NCI-H1436 treated with DMSO at 0.1 percent for 48 hours (cell line): ENCODE data around the gene WWC2.
"Not testable (repeated sequence)": the region's sequence is repeated elsewhere in the genome, so short reads cannot be mapped to it uniquely, and the experiment has no call there.

Experiments used
- DNase-seq: peaks from one replicate; lab custom pipeline; 2025; lab: John Stamatoyannopoulos, UW

Gene WWC2

DNA sequence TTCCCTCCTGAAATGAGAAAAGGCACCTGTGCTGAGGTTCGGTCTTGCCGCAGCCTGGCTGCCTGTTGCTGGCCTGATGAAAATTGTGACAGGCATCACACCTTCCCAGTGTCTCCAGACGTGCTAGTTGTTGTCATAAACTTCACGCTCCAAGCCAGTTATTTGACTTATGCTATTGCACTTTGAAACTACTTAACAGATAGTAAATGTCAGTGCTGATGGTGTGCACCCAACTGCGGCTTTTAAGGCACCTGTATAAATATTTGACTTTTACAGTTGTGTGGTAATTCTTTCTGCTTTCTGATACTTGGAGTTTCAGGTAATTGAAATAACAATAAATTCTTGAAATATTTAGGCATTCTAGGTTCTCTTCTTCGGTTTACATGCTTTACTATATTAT is 1.8 kb downstream of the WWC2 start:
- no peak for DNase-seq

DNA sequence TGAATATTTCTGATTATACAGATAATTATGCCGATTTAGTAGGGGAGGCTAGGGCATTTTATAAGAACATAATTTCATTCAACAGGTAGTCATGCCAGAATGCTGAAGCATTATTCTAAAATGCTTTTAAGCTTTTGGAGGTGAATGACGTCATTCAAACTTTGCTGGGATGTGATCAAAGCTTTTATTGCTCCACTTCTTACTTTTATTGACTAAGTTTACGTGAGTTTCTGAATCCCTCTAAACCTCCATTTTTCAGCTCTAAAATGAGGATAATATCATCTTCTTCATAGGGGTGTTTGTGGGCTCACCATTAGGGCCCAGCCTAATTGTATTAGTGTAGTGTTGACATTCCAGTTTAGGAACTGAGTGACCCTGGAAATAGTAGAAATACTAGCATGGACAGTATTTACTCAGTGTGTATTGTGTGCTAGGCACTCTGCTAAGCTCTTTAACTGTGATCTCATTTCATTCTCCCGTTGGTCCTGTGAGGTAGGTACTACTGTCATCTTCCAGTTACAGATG is 3.0 kb downstream of the WWC2 start:
- no peak for DNase-seq

DNA sequence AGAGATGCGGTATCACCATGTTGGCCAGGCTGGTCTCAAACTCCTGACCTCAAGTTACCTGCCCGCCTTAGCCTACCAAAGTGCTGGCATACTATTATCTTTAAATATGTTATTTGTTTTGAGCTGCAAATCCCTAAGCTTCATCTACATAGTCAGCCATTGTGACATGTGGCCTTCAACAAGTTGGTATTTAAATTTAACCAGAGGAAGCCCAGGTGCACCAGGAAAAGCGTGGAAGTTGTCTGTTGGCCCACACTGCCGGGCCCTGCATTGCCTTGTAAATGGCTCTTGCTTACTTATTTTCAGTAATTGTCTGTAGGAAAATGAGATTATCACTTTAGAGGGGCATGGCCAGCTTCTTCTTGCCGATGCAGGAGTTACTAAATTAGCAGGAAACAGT is 6.0 kb downstream of the WWC2 start:
- DNase-seq, result no peak

DNA sequence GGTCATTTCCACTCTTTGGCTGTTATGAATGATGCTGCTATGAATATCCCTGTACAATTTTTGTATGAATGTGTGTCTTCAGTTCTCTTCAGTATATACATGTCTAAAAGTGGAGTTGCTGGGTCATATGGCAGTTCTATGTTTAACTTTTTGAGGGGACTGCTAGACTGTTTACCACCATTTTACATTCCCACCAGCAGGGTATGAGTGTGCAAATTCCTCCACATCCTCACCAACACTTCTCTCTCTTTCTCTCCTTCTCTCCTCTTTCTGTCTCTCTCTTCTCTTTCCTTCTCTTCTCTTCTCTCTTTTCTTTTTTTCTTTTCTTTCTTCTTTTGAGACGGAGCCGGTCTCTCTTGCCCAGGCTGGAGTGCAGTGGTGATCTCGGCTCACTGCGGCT is 7.8 kb downstream of the WWC2 start:
- no peak for DNase-seq

DNA sequence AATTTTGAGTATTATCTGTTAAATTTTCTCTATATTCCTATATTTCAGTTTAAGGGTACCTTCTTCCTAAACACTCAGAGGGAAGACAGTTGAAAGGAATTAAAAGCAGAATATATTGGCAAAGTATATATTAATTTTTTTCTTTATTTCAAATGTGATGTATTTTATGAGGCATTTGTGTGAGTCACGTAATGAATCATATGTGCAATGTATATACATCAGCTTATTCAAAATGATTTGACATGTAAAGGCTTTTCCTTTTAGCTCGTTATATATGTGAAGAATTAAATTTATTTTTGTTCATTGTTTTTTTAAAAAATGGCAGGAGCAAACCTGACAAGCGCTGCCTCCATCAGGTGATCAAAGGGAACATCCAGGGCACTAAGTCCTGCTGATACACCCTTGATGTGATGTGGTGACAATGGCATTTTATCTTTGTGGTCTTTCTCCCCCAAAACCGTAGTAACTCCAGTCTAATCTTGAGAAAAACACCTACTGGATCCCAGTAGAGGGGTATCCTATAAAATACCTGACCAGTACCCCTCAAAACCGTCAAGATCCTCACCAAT is 8.9 kb downstream of the WWC2 start:
- no peak for DNase-seq

DNA sequence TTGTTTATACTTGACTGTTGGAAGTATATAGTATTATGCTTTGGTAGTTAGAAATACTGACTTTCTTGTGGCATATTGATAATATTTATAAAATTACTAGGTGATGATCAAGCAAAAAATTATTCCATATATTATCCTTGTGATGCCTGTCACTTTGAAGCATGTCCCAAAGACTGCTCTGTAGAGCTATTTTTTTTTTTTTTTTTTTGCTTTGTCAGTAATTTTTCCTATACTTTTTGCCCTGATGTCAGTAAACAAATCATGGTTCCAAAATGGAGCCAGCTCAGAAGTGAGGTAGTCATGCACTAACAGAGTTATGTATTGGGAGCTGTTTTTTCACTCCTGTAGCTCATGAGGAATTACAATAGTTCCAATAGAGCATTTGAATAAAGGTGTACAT is 11.2 kb downstream of the WWC2 start:
- DNase-seq, result no peak

DNA sequence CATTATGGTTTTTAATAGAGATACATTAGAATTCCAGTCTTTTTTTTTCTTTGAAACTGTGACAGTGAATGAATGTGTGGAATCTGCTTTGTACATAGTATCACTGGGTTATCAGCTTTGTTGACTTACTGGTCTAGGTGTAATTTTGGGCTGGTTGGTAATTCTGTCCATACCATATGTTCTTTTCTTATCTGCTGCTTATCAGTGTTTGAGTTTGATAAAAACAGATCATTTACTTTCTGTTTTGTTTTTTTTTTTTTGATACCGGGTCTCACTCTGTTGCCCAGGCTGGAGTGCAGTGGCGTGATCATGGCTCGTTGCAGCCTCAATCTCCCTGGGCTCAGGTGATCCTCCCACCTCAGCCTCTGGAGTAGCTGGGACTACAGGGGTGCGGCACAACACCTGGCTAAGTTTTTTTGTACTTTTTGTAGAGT is 12.4 kb downstream of the WWC2 start:
- DNase-seq, result no peak

DNA sequence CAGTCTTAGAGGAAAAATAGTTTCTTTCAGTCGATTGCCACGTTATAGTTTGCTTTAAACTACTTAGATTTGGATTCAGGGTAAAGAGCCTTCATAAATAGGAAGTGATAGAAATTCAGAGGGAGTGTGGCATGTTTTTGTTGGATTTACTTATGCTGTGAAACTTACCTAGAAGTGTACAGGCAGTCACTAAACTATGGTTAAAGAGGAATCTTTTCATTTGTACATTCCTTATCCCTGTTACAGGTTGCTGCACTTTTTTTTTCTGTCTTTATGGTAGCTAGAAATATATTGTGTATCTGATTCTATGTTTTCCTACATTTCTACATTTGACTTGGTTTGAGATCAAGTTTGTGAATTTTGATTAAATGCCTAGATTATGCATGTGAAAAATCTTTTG is 19.1 kb downstream of the WWC2 start:
- DNase-seq, result no peak

DNA sequence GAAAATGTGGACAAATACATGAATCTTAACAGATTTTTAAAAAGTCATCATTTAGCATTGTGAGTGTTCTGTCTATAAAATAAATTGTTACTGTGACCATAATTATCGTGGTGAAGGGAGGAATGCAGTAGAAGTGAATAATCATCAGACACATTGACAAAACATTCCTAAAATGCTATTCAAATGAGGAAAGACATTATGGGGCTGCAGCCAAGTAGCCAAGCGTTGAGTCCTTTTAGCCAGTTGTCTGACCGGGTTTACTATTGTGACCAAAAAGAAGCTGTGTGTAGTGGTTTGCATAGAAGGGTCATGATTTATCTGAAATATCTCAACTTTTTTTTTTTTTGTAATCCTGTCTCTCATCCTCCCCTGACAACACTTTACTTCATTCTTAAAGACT is 19.5 kb downstream of the WWC2 start:
- no peak for DNase-seq

DNA sequence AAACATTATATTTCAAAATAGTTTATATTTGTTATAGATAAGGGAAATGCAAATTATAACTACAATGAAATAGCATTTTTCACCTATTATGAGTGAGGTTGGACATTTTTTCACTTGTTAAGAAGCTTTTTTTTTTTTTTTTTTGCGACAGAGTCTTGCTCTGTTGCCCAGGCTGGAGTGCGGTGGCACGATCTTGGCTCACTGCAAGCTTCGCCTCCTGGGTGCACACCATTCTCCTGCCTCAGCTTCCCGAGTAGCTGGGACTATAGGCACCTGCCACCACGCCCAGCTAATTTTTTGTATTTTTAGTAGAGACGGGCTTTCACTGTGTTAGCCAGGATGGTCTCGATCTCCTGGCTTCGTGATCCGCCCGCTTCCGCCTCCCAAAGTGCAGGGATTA is 22.6 kb downstream of the WWC2 start:
- DNase-seq, result not testable (repeated sequence)

DNA sequence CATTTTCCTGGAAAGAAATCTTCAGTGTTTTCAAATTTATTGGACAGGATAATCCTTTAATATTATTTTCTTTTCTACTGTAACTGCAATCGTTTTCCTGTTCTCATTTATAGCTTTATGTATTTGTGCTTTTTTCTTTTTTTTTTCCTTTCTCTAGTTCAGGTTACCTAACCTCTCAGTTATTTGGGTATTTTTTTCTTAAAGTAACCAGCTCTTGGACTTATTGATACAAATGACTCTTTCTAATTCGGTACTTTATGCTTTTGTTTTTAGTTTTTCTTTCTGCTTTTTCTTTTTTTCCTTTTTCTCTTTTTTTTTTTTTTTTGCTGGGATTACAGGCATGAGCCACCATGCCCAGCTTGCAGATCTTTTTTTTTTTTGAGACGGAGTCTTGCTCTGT is 25.2 kb downstream of the WWC2 start:
- no peak for DNase-seq

DNA sequence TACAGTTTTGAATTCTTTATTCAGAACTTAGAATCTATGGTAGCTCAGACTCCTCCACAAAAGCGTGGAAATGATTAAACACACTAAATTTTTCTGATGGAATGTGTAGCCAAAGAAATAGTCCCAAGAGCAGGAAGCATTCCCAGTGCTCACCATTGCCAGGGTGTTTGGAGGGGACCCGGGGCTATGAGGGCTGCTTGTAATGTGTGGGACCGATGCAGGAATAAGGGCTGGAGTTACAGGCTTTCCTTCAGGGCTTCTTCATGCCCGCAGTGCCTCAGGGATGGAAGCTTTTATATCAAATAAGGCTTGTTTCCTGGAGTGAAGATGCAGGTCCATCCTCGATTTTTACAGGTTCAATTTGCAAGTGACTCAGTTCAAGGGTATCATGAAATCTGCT is 25.8 kb downstream of the WWC2 start:
- no peak for DNase-seq

DNA sequence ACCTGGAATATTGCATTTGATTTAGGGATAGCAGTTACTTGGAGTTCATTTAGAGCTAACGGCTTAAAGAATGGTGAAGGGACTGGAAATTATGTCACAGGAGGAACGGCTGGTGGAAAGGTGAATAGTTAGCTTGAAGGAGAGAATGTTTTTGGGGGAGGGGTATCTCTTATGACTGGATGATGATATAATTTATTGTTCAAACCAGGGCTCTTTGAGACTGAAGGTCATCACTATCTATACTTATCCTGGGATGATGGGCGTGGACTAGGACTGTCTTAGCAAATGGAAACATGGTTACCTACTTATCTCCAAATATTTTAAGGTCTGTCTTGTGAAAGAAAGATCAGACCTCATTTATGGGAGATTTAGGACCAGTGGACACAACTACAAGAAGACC is 30.1 kb downstream of the WWC2 start:
- no peak for DNase-seq

DNA sequence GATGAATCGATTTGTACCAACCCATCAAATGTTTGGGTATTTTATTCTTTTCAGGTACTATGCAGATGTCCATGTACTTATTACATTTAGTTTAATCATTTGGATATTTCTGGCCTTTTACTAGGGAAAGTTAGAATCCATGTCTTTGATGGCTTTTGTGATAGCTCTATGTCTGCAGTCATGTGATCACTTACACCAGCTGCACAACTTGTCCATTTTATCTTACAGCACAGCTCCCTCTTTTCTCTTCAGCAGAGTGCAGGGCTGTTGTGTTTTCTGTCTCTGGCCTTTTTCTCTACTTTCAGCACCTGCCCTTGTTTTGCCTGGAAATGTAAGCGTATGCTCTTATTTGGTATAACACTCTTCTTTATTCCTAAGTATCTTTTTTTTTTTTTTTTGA is 30.6 kb downstream of the WWC2 start:
- DNase-seq, result no peak

DNA sequence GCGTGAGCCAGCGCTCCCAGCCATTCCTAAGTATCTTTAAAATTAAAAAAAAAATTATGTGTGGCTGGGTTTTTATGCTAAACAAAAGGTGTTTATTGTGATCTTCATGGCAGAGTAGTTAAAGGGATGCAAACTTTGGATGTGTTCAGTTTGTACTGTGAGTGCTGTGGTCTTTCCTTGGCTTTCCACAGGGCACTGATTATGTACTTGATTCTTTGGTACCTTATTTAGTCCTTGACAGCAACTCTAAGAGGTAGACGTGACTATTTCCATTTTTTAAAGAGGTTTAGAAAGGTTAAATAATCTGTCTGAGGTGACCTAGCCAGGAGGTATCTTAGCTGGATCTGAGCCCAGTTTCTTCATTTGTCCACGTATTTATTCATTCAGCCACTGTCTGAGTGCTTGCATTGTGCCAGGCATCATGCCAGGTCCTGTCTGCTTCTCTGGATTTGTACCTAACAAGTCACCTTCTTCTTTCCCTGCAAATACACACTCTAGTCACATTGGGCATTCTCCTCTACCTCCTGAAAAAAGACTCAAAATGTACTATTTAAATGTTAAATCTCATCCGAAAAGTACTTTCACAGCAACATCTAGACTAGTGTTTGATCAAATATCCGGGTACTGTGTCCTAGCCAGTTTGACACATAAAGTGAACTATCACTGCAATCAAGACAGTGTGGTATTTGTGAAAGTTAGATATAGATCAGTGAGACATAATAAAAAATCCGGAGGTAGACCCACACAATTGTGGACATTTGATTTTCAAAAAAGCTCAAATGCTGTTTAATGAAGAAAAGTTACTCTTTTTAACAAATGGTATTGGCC is 31.5 kb downstream of the WWC2 start:
- no peak for DNase-seq

DNA sequence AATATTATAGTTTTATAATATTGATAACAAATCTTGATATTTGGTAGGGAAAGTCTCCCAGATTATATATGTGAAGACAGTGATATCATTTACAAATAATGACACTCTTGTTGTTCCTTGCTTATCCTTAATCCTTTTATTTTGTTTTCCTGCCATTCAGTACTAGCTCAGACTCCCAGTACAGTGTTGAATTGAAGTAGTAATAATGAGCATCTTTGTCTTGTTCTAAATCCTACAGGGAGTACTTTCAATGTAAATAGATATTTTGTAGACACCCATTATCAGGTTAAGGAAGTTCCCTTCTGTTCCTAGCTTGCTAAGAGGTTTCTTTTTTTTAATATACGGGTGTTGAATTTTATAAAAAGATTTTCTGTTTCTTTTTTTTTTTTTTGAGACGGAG is 33.0 kb downstream of the WWC2 start:
- no peak for DNase-seq

DNA sequence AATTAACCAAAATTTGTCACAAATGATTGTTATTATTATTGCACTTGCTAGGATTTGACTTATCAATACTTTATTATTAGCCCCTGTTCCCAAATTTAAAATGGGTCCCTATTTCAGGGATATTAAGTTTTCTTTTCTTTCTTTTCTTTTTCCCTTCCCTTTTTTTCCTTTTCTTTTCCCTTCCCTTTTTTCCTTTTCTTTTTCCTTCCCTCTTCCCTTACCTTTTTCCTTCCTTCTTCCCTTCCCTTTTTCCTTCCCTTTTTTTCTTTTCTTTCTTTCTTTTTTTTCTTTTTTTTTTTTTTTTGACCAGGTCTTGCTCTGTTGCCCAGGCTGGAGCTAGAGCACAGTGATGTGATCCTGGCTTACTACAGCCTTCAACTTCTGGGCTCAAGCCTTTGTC is 33.8 kb downstream of the WWC2 start:
- DNase-seq, result no peak

DNA sequence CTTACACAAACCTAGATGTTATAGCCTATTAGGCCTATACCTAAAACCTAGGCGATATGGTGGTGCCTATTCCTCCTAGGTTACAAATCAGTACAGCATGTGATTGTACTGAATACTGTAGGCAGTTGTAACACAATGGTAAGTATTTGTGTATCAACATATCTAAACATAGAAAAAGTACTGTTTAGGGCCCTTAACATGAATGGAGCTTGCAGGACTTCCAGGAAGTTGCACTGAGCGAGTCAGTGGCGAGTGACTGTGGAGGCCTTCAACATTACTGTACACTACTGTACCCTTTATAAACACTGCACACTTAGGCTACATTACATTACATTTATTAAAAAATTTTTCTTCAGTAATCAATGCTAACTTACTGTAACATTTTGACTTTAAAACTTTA is 37.8 kb downstream of the WWC2 start:
- no peak for DNase-seq

DNA sequence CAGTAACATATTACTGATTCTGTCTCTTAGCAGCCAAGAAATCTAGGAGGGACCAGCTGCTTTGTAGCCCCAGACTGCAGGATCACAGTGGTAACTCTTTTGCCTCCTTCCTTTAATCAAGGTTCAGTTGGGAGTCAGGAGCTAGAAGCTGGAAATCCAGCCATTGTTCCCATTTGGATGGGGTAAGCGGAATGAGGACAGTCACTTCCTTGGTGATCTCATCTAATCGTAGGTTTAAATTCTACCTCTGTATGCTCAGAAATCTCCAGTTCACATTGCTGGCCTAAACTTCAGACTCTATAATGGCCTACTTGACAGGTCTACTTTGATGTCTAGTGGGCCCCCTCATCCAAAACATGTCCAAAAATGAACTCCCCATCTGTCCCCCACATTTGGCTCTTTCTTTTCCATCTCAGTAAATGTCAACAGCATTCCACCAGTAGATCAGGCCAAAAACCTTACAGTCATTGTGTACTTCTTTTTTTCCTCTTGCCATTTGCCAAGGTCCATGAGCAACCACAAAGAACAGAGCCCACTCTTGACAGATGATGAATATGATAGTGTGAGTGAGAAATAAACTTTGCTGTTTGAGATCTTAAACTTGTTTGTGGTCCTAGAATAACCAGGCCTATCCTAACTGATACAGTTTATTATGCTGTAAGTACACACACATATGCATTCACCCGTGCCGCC is 40.1 kb downstream of the WWC2 start:
- DNase-seq, result no peak

DNA sequence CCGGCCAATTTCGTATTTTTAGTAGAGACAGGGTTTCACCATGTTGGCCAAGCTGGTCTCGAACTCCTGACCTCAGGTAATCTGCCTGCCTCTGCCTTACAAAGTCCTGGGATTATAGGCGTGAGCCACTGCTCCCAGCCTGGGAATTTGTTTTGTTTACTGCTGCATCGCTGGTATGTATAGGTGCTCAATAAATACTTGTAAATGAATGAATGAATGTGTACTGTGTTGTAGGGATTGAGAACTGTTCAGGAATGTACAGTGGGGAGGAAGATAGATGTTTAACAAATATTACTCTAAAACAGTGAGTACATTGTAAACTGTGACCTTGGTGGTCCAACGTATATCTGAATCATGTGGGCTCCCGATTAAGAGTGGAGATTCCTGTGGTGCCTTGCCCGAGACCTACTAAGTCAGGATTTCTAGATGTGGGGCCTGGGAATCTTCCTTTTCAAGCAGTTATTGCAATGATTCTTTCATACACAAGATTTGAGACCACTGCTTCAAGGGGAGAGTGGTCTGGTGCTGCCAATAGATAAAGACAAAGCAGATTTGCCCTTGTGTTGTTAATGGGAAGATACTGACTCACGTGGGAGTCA is 41.0 kb downstream of the WWC2 start:
- DNase-seq, result no peak

DNA sequence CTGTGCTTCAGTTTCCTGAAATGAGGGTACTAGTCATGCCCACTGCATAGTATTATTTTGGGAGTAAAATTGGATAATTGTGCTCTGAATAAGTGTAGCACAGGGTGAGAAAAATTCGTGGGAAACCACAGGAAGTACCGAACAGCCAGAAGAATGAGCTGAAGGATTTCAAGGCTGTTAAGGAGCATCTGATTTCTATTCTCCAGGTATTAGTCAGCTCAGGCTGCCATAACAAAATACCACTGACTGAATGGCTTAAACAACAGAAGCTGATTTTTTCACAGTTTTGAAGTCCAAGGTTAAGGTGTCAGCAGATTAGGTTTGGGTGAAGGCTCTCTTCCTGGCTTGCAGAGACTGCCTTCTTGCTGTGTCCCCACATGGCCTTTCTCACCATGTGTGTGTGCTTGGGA is 41.9 kb downstream of the WWC2 start:
- no peak for DNase-seq

DNA sequence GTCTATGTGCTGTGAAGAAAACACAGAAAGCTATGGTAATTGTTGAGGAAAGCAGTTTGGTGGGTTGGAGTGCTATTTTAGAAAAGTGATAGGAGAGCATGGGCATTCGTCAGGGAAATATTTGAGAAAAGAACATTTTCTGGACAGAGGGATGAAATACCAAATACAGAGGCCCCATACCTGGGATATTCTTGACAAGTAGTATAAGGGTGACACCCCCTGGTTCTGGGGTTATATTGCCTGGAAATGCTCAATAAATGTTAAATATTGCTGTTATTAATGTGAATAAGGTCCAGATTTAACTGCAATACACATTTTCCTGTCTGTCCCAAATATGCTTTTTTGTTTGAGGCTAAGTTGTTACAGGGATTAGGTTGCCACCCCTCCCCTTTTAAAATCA is 42.9 kb downstream of the WWC2 start:
- DNase-seq, result no peak
